HepG2 (cell line): ENCODE data around the gene IFT172. TPM values are rescaled to one million over a fixed set of nuclear protein-coding genes. Genes with fewer than 3 reads are reported as not detected.

ENCODE experiments used
- EP300 ChIP-seq, 3 experiments: sonication (generic) in 1 of 3; formaldehyde crosslinking in 1 of 3; IDR thresholded peaks; 2 replicates each; pipeline versions ENCODE4 v1.5.1 to v1.6.1; 2011 to 2020; ENCODE audit warnings: low read depth in 2 of 3, low read length in 2 of 3, borderline replicate concordance in 1 of 3, improper control_type of control experiment in 1 of 3, mild to moderate bottlenecking in 1 of 3, missing genetic modification reagents in 1 of 3, moderate library complexity in 1 of 3
- NR2C2 ChIP-seq: sonication (generic); formaldehyde crosslinking; IDR thresholded peaks from 2 replicates; pipeline ENCODE4 v1.4.0; 2020; ENCODE audit warnings: missing genetic modification reagents, mild to moderate bottlenecking, moderate library complexity, borderline replicate concordance
- NR2F6 ChIP-seq, 2 experiments: IDR thresholded peaks; 2 replicates each; pipeline ENCODE4 v1.6.1; 2016; ENCODE audit warnings: antibody characterized with exemption in 1 of 2, mild to moderate bottlenecking in 1 of 2
- PCBP1 ChIP-seq: fragments of 200-400 bp; formaldehyde crosslinking; IDR thresholded peaks from 2 replicates; pipeline ENCODE4 v1.6.1; 2017; ENCODE audit warnings: mild to moderate bottlenecking, low read depth, low read length, borderline replicate concordance
- PLSCR1 ChIP-seq: sonication (generic); formaldehyde crosslinking; IDR thresholded peaks from 2 replicates; pipeline ENCODE4 v1.5.0; 2020; ENCODE audit warnings: missing genetic modification reagents, mild to moderate bottlenecking, borderline replicate concordance
- TSC22D2 ChIP-seq: sonication (generic); formaldehyde crosslinking; IDR thresholded peaks from 2 replicates; pipeline ENCODE4 v1.5.1; 2020; ENCODE audit warnings: missing genetic modification reagents, mild to moderate bottlenecking, borderline replicate concordance
- ZBTB42 ChIP-seq: sonication (generic); formaldehyde crosslinking; IDR thresholded peaks from 2 replicates; pipeline ENCODE4 v1.5.0; 2020; ENCODE audit warnings: mild to moderate bottlenecking, missing genetic modification reagents
- ZFP90 ChIP-seq: sonication (generic); formaldehyde crosslinking; IDR thresholded peaks from 2 replicates; pipeline ENCODE4 v1.8.0; 2022; ENCODE audit warnings: missing genetic modification reagents, mild to moderate bottlenecking, inconsistent platforms, borderline replicate concordance
- ZHX1 ChIP-seq: sonication (generic); formaldehyde crosslinking; IDR thresholded peaks from 2 replicates; pipeline ENCODE4 v1.8.1; 2022; ENCODE audit warnings: low read depth, mild to moderate bottlenecking, missing genetic modification reagents
- ZKSCAN8 ChIP-seq: IDR thresholded peaks from 2 replicates; pipeline ENCODE4 v1.6.1; 2016; ENCODE audit warnings: borderline replicate concordance, missing genetic modification reagents, missing compliant biosample characterization
- ZNF205 ChIP-seq: IDR thresholded peaks from 2 replicates; pipeline ENCODE4 v1.6.1; 2018; ENCODE audit warnings: missing biosample characterization, missing genetic modification reagents
- ZNF382 ChIP-seq: sonication (generic); formaldehyde crosslinking; IDR thresholded peaks from 2 replicates; pipeline ENCODE4 v1.5.0; 2020; ENCODE audit warnings: missing genetic modification reagents, mild to moderate bottlenecking, borderline replicate concordance
- ZNF512B ChIP-seq: sonication (generic); formaldehyde crosslinking; IDR thresholded peaks from 2 replicates; pipeline ENCODE4 v1.5.1; 2020; ENCODE audit warnings: missing genetic modification reagents, mild to moderate bottlenecking, borderline replicate concordance
- ZNF574 ChIP-seq: sonication (generic); formaldehyde crosslinking; IDR thresholded peaks from 2 replicates; pipeline ENCODE4 v1.4.0; 2020; ENCODE audit warnings: missing genetic modification reagents
- ZNF598 ChIP-seq: sonication (generic); formaldehyde crosslinking; IDR thresholded peaks from 2 replicates; pipeline ENCODE4 v1.5.1; 2020; ENCODE audit warnings: mild to moderate bottlenecking, missing genetic modification reagents, borderline replicate concordance
- ZNF737 ChIP-seq: sonication (generic); formaldehyde crosslinking; IDR thresholded peaks from 2 replicates; pipeline ENCODE4 v1.5.0; 2020; ENCODE audit warnings: missing genetic modification reagents, mild to moderate bottlenecking, borderline replicate concordance
- ZNF773 ChIP-seq: sonication (generic); formaldehyde crosslinking; IDR thresholded peaks from 2 replicates; pipeline ENCODE4 v1.4.0; 2020; ENCODE audit warnings: missing genetic modification reagents, borderline replicate concordance
- ZSCAN20 ChIP-seq: sonication (generic); formaldehyde crosslinking; IDR thresholded peaks from 2 replicates; pipeline ENCODE4 v1.4.0; 2020; ENCODE audit warnings: missing genetic modification reagents, mild to moderate bottlenecking, borderline replicate concordance
- polyA plus RNA-seq, 8 experiments: library from polyadenylated mRNA; depleted of rRNA in 3 of 8; stranded (reverse) in 7 of 8; unstranded in 1 of 8; fragments of >200 nt; fragmentation: Illumina TruSeq in 4 of 8; extraction: Trizol in 4 of 8; gene quantifications; 2 replicates each; pipeline versions ENCODE4 v1.2.1 to v1.2.3, GENCODE V29; 2011 to 2016; ENCODE audit warnings: low read depth in 4 of 8, missing spikeins in 1 of 8, mixed read lengths in 1 of 8; ENCODE audit not compliant: insufficient read depth in 1 of 8
- total RNA-seq, 5 experiments: library from RNA; depleted of rRNA; stranded (reverse); fragments of >200 nt; fragmentation: Illumina TruSeq; extraction: Trizol; gene quantifications; 2 replicates each; pipeline ENCODE4 v1.2.3, GENCODE V29; 2016; ENCODE audit warnings: low read depth in 1 of 5

The IFT172 gene
- total and polyA plus RNA-seq, 2 of the 13 experiments (the other 11 are each of a cell fraction or from before 2014, with no cell fraction given): 21.6 to 35.7 TPM

- TF ChIP-seq ZNF512B: no peak
- TF ChIP-seq ZNF574 (CRISPR knock-in tag): peak; percentile 52
- TF ChIP-seq EP300 (IDR thresholded peaks at IDR 0.05; ENCODE audit: low read depth in 2 of 2, low read length in 2 of 2): peak in 1 of 2 experiments; percentile 37; a peak in 1 of 4 replicates
- TF ChIP-seq EP300 (CRISPR knock-in tag; IDR thresholded peaks at IDR 0.05; ENCODE audit: borderline replicate concordance): no peak
- TF ChIP-seq ZNF773 (CRISPR knock-in tag): no peak
- no peak for TF ChIP-seq NR2F6 (IDR thresholded peaks at IDR 0.05)
- TF ChIP-seq NR2F6 (CRISPR knock-in tag; IDR thresholded peaks at IDR 0.05): no peak
- TF ChIP-seq ZBTB42 (CRISPR knock-in tag): no peak
- no peak for TF ChIP-seq ZNF598 (CRISPR knock-in tag)
- TF ChIP-seq ZNF205 (CRISPR knock-in tag): no peak
- no peak for TF ChIP-seq PCBP1
- TF ChIP-seq TSC22D2 (CRISPR knock-in tag): no peak
- no peak for TF ChIP-seq ZNF737
- TF ChIP-seq NR2C2 (CRISPR knock-in tag): no peak
- no peak for TF ChIP-seq ZKSCAN8
- no peak for TF ChIP-seq ZHX1
- no peak for TF ChIP-seq ZFP90 (CRISPR knock-in tag)
- TF ChIP-seq ZNF382 (CRISPR knock-in tag): no peak
- no peak for TF ChIP-seq ZSCAN20
- no peak for TF ChIP-seq PLSCR1 (CRISPR knock-in tag)
Measured at GRCh38 chr2:27494284-27494943, 4.9 kb upstream of the IFT172 start (continued).
